Measurements from ENCODE around the gene CD33.

CD33 gene

DNA sequence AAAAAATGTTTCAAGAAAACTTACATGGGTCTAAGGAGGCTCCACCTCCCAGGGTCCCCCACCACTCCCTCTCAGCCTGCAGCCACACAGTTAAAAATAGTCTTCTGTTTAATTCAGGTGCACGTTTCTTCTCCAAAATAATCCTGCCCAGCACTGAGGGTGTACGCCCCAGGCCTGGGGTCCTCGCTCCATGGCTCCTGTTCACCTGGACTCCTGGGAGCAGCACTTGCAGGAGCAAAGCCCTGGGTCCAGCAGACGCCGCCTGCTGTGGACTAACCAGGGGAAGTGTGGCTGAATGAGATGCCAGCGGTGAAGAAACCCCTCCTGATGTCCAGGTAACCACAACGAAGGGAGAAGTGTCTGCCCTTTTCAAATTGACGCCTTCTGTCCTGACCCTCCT is 41.3 kb upstream of the CD33 start:
- H3K27ac ChIP-seq (replicated peaks): no peak overlapping the region
- no peak for DNase-seq (ENCODE audit: low read depth in 1 of 2, low spot score in 1 of 2)
- peaks cover 2% of the 10 kb centered on the region for H3K27me3 ChIP-seq (ENCODE audit: insufficient read depth, poor library complexity, severe bottlenecking)
- TF ChIP-seq, protein P1, sequence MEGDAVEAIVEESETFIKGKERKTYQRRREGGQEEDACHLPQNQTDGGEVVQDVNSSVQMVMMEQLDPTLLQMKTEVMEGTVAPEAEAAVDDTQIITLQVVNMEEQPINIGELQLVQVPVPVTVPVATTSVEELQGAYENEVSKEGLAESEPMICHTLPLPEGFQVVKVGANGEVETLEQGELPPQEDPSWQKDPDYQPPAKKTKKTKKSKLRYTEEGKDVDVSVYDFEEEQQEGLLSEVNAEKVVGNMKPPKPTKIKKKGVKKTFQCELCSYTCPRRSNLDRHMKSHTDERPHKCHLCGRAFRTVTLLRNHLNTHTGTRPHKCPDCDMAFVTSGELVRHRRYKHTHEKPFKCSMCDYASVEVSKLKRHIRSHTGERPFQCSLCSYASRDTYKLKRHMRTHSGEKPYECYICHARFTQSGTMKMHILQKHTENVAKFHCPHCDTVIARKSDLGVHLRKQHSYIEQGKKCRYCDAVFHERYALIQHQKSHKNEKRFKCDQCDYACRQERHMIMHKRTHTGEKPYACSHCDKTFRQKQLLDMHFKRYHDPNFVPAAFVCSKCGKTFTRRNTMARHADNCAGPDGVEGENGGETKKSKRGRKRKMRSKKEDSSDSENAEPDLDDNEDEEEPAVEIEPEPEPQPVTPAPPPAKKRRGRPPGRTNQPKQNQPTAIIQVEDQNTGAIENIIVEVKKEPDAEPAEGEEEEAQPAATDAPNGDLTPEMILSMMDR (IDR thresholded peaks at IDR 0.05; ENCODE audit: insufficient read depth, low read length): no peak
- no peak overlapping the region for H3K4me3 ChIP-seq (replicated peaks; ENCODE audit: insufficient read depth, low read length)

- peaks cover 2% of the 10 kb centered on the region for H3K27me3 ChIP-seq (ENCODE audit: insufficient read depth, poor library complexity, severe bottlenecking)
- TF ChIP-seq, protein P2, sequence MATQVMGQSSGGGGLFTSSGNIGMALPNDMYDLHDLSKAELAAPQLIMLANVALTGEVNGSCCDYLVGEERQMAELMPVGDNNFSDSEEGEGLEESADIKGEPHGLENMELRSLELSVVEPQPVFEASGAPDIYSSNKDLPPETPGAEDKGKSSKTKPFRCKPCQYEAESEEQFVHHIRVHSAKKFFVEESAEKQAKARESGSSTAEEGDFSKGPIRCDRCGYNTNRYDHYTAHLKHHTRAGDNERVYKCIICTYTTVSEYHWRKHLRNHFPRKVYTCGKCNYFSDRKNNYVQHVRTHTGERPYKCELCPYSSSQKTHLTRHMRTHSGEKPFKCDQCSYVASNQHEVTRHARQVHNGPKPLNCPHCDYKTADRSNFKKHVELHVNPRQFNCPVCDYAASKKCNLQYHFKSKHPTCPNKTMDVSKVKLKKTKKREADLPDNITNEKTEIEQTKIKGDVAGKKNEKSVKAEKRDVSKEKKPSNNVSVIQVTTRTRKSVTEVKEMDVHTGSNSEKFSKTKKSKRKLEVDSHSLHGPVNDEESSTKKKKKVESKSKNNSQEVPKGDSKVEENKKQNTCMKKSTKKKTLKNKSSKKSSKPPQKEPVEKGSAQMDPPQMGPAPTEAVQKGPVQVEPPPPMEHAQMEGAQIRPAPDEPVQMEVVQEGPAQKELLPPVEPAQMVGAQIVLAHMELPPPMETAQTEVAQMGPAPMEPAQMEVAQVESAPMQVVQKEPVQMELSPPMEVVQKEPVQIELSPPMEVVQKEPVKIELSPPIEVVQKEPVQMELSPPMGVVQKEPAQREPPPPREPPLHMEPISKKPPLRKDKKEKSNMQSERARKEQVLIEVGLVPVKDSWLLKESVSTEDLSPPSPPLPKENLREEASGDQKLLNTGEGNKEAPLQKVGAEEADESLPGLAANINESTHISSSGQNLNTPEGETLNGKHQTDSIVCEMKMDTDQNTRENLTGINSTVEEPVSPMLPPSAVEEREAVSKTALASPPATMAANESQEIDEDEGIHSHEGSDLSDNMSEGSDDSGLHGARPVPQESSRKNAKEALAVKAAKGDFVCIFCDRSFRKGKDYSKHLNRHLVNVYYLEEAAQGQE (IDR thresholded peaks at IDR 0.05; ENCODE audit: insufficient replicate concordance, low read depth): no peak
- TF ChIP-seq SPI1 (IDR thresholded peaks at IDR 0.05; ENCODE audit: borderline replicate concordance, low read depth) (no peak), POLR2AphosphoS5 (IDR thresholded peaks at IDR 0.05; ENCODE audit: low read depth) (no peak), GABPA (IDR thresholded peaks at IDR 0.05; ENCODE audit: low read depth) (no peak)
- TF ChIP-seq, protein P1 (IDR thresholded peaks at IDR 0.05; ENCODE audit: insufficient read depth, low read length): no peak
- H3K27ac ChIP-seq (replicated peaks): no peak overlapping the region
- DNase-seq (ENCODE audit: low read depth in 1 of 2, low spot score in 1 of 2): no peak
- no peak overlapping the region for H3K4me3 ChIP-seq (replicated peaks; ENCODE audit: insufficient read depth, low read length)
These were observed 39.6 kb upstream of the CD33 start for GRCh38 chr19:51185069-51185867.

- Histone ChIP-seq H3K27ac (replicated peaks) (no peak overlapping the region), H3K27me3 (ENCODE audit: insufficient read depth, poor library complexity, severe bottlenecking) (peaks cover 2% of the 10 kb centered on the region), H3K4me3 (replicated peaks; ENCODE audit: insufficient read depth, low read length) (no peak overlapping the region)
- no peak for DNase-seq (ENCODE audit: low read depth in 1 of 2, low spot score in 1 of 2)
- TF ChIP-seq, protein P2 (IDR thresholded peaks at IDR 0.05; ENCODE audit: insufficient replicate concordance, low read depth): no peak
- TF ChIP-seq SPI1 (IDR thresholded peaks at IDR 0.05; ENCODE audit: borderline replicate concordance, low read depth) (no peak), POLR2AphosphoS5 (IDR thresholded peaks at IDR 0.05; ENCODE audit: low read depth) (no peak), GABPA (IDR thresholded peaks at IDR 0.05; ENCODE audit: low read depth) (no peak)
- TF ChIP-seq, protein P1 (IDR thresholded peaks at IDR 0.05; ENCODE audit: insufficient read depth, low read length): no peak
These were observed 39.0 kb upstream of the CD33 start for GRCh38 chr19:51185868-51186215.

- no peak for TF ChIP-seq GABPA (IDR thresholded peaks at IDR 0.05; ENCODE audit: low read depth)
- TF ChIP-seq, protein P2 (IDR thresholded peaks at IDR 0.05; ENCODE audit: insufficient replicate concordance, low read depth): no peak
- TF ChIP-seq, protein P1 (IDR thresholded peaks at IDR 0.05; ENCODE audit: insufficient read depth, low read length): no peak
- TF ChIP-seq POLR2AphosphoS5 (IDR thresholded peaks at IDR 0.05; ENCODE audit: low read depth): no peak
- no peak for TF ChIP-seq SPI1 (IDR thresholded peaks at IDR 0.05; ENCODE audit: borderline replicate concordance, low read depth)
- Histone ChIP-seq H3K27ac (replicated peaks) (no peak overlapping the region), H3K27me3 (ENCODE audit: insufficient read depth, poor library complexity, severe bottlenecking) (peaks cover 2% of the 10 kb centered on the region), H3K4me3 (replicated peaks; ENCODE audit: insufficient read depth, low read length) (no peak overlapping the region)
- no peak for DNase-seq (ENCODE audit: low read depth in 1 of 2, low spot score in 1 of 2)
These were observed 38.6 kb upstream of the CD33 start for GRCh38 chr19:51186323-51186722.

Data from HL-60 (cell line).